Loucy (cell line): ENCODE measurements around the gene DPH3.

Experiments
- H2AFZ ChIP-seq: fragments of 200-600 bp; sonication (generic); 2 replicates; pipeline ENCODE4 v1.6.0; 2016; ENCODE audit warnings: antibody characterized with exemption, mild to moderate bottlenecking, low read length, moderate library complexity
- H3F3A ChIP-seq: fragments of 200-600 bp; 2 replicates; pipeline ENCODE4 v1.6.0; 2016; ENCODE audit warnings: antibody characterized with exemption, low read depth, mild to moderate bottlenecking
- H3K27me3 ChIP-seq: fragments of 200-600 bp; sonication (generic); 2 replicates; pipeline ENCODE4 v1.6.1; 2014; ENCODE audit warnings: low read length, mild to moderate bottlenecking; ENCODE audit not compliant: insufficient read depth, poor library complexity, severe bottlenecking
- H3K36me3 ChIP-seq: fragments of 200-600 bp; sonication (generic); 2 replicates; pipeline ENCODE4 v1.6.1; 2016; ENCODE audit warnings: low read length; ENCODE audit not compliant: insufficient read depth
- H3K4me1 ChIP-seq: fragments of 200-600 bp; sonication (generic); 2 replicates; pipeline ENCODE4 v1.5.1; 2014; ENCODE audit warnings: low read length, mild to moderate bottlenecking; ENCODE audit not compliant: insufficient read depth, poor library complexity, severe bottlenecking
- H3K4me2 ChIP-seq: fragments of 200-600 bp; sonication (generic); 2 replicates; pipeline ENCODE4 v1.6.0; 2014; ENCODE audit warnings: antibody characterized with exemption, low read length, low read depth, mild to moderate bottlenecking; ENCODE audit not compliant: poor library complexity, severe bottlenecking
- H3K4me3 ChIP-seq: fragments of 200-600 bp; sonication (generic); 2 replicates; pipeline ENCODE4 v1.5.1; 2014; ENCODE audit warnings: low read length, mild to moderate bottlenecking, mixed read lengths; ENCODE audit not compliant: poor library complexity, severe bottlenecking
- H3K79me2 ChIP-seq: fragments of 200-600 bp; sonication (generic); 2 replicates; pipeline ENCODE4 v1.6.1; 2014; ENCODE audit warnings: low read length; ENCODE audit not compliant: insufficient read depth
- H3K9ac ChIP-seq: fragments of 200-600 bp; sonication (generic); 2 replicates; pipeline ENCODE4 v1.6.0; 2014; ENCODE audit warnings: mild to moderate bottlenecking, low read depth, low read length, moderate library complexity; ENCODE audit not compliant: poor library complexity, severe bottlenecking
- H3K9me2 ChIP-seq: fragments of 200-600 bp; sonication (generic); replicated peaks from 2 replicates; pipeline ENCODE4 v1.6.1; 2016; ENCODE audit warnings: low read depth, low read length, mixed read lengths
- H3K9me3 ChIP-seq: fragments of 200-600 bp; sonication (generic); 2 replicates; pipeline ENCODE4 v1.6.1; 2014; ENCODE audit warnings: mild to moderate bottlenecking, antibody characterized with exemption, low read length, low read depth; ENCODE audit not compliant: insufficient read depth
- H4K20me1 ChIP-seq: fragments of 200-600 bp; sonication (generic); 2 replicates; pipeline ENCODE4 v1.6.0; 2014; ENCODE audit warnings: antibody characterized with exemption, low read length, mild to moderate bottlenecking; ENCODE audit not compliant: insufficient read depth, poor library complexity, severe bottlenecking
- CTCF ChIP-seq: fragments of 200-600 bp; sonication (generic); conservative IDR thresholded peaks from 2 replicates; pipeline ENCODE4 v1.5.1; 2014; ENCODE audit warnings: mild to moderate bottlenecking, antibody characterized with exemption, low read length
- EZH2phosphoT487 ChIP-seq: fragments of 200-600 bp; IDR thresholded peaks from 2 replicates; pipeline ENCODE4 v1.6.1; 2018; ENCODE audit warnings: antibody characterized with exemption, mild to moderate bottlenecking, moderate library complexity, borderline replicate concordance

DPH3 gene

GRCh38 chr3:16219777-16220176 is 45.0 kb downstream of the DPH3 start:
- Histone ChIP-seq H3K9ac (no peak overlapping the region), H4K20me1 (no peaks in the 10 kb centered on the region), H3K4me2 (no peak overlapping the region), H3K27me3 (no peaks in the 10 kb centered on the region), H3K9me2 (no peaks in the 10 kb centered on the region), H2AFZ (no peak overlapping the region), H3K36me3 (no peaks in the 10 kb centered on the region), H3K4me3 (no peak overlapping the region), H3K9me3 (no peaks in the 10 kb centered on the region), H3F3A (no peaks in the 10 kb centered on the region), H3K4me1 (no peaks in the 10 kb centered on the region), H3K79me2 (no peaks in the 10 kb centered on the region)
- TF ChIP-seq CTCF, result no peak
- no peak for TF ChIP-seq EZH2phosphoT487

- no peaks in the 10 kb centered on the region for H3K27me3 ChIP-seq
- H3K4me1 ChIP-seq, result no peaks in the 10 kb centered on the region
- no peaks in the 10 kb centered on the region for H3K9me2 ChIP-seq
- no peak overlapping the region for H3K4me3 ChIP-seq
- no peak overlapping the region for H3K9ac ChIP-seq
- no peaks in the 10 kb centered on the region for H3F3A ChIP-seq
- H4K20me1 ChIP-seq, result no peaks in the 10 kb centered on the region
- H3K4me2 ChIP-seq, result no peak overlapping the region
- no peak overlapping the region for H2AFZ ChIP-seq
- no peaks in the 10 kb centered on the region for H3K9me3 ChIP-seq
- no peaks in the 10 kb centered on the region for H3K36me3 ChIP-seq
- H3K79me2 ChIP-seq, result no peaks in the 10 kb centered on the region
- TF ChIP-seq CTCF (no peak), EZH2phosphoT487 (no peak)
These were observed 48.3 kb downstream of the DPH3 start for GRCh38 chr3:16216373-16216935.

GRCh38 chr3:16214366-16214765 is 50.4 kb downstream of the DPH3 start:
- Histone ChIP-seq H2AFZ (no peak overlapping the region), H4K20me1 (no peaks in the 10 kb centered on the region), H3K4me2 (no peak overlapping the region), H3K79me2 (no peaks in the 10 kb centered on the region), H3K9me3 (no peaks in the 10 kb centered on the region), H3K27me3 (no peaks in the 10 kb centered on the region), H3F3A (no peaks in the 10 kb centered on the region), H3K4me3 (no peak overlapping the region), H3K9me2 (no peaks in the 10 kb centered on the region), H3K36me3 (no peaks in the 10 kb centered on the region), H3K9ac (no peak overlapping the region), H3K4me1 (no peaks in the 10 kb centered on the region)
- no peak for TF ChIP-seq CTCF
- no peak for TF ChIP-seq EZH2phosphoT487
